ENCODE results near the gene C17orf58. TPM values are rescaled to one million over a fixed set of nuclear protein-coding genes. Genes with fewer than 3 reads are reported as not detected.
A peak's percentile ranks its signal among the peaks of the same experiment; 100 is the strongest.

C17orf58 gene
- total RNA-seq, 4 donors from 2014 or later, result 2.6 to 20.3 (median 7.6) TPM

- Histone ChIP-seq H3K27me3 (no peaks in the 10 kb centered on the region), H3K4me3 (peak overlapping the region; percentile 81 to 87), H3K27ac (peak overlapping the region; percentile 98 to 99), H3K36me3 (no peaks in the 10 kb centered on the region), H3K4me1 (peaks cover 0 to 6% of the 10 kb centered on the region in 2 donors), H3K9me3 (no peaks in the 10 kb centered on the region)
- intact Hi-C loops (cut with DNase I; ENCODE audit: low total_unique reads), result no loop called here
- peak; percentile 74 to 87 for DNase-seq
- TF ChIP-seq POLR2A (IDR thresholded peaks at IDR 0.05), result peak; percentile 19 to 74
- TF ChIP-seq, protein P1, sequence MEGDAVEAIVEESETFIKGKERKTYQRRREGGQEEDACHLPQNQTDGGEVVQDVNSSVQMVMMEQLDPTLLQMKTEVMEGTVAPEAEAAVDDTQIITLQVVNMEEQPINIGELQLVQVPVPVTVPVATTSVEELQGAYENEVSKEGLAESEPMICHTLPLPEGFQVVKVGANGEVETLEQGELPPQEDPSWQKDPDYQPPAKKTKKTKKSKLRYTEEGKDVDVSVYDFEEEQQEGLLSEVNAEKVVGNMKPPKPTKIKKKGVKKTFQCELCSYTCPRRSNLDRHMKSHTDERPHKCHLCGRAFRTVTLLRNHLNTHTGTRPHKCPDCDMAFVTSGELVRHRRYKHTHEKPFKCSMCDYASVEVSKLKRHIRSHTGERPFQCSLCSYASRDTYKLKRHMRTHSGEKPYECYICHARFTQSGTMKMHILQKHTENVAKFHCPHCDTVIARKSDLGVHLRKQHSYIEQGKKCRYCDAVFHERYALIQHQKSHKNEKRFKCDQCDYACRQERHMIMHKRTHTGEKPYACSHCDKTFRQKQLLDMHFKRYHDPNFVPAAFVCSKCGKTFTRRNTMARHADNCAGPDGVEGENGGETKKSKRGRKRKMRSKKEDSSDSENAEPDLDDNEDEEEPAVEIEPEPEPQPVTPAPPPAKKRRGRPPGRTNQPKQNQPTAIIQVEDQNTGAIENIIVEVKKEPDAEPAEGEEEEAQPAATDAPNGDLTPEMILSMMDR (IDR thresholded peaks at IDR 0.05), result peak in 3 of 4 experiments; percentile 10 to 28 (median 13)
These were observed 2.9 kb downstream of the C17orf58 start for GRCh38 chr17:67993153-67993997.

- intact Hi-C loops (cut with DNase I; ENCODE audit: low total_unique reads), result no loop called here
- H3K9me3 ChIP-seq, result no peaks in the 10 kb centered on the region
These were observed 3.6 kb downstream of the C17orf58 start for GRCh38 chr17:67992548-67993152.

GRCh38 chr17:67990909-67991308 lies 5.4 kb downstream of the C17orf58 start:
- Histone ChIP-seq H3K4me3 (no peak overlapping the region), H3K27me3 (no peaks in the 10 kb centered on the region), H3K36me3 (no peaks in the 10 kb centered on the region), H3K27ac (no peak overlapping the region), H3K9me3 (no peaks in the 10 kb centered on the region), H3K4me1 (peaks cover 0 to 6% of the 10 kb centered on the region in 2 donors)
- intact Hi-C loops (cut with DNase I; ENCODE audit: low total_unique reads), result no loop called here
- TF ChIP-seq, protein P1 (IDR thresholded peaks at IDR 0.05), result no peak
- TF ChIP-seq POLR2A (IDR thresholded peaks at IDR 0.05), result no peak
- no peak for DNase-seq

More at GRCh38 chr17:67992548-67993152, 3.6 kb downstream of the C17orf58 start:
- no peak for DNase-seq
- peaks cover 0 to 6% of the 10 kb centered on the region in 2 donors for H3K4me1 ChIP-seq
- no peaks in the 10 kb centered on the region for H3K36me3 ChIP-seq
- peak overlapping the region; percentile 92 to 99 for H3K27ac ChIP-seq
- peak overlapping the region; percentile 62 to 75 for H3K4me3 ChIP-seq
- no peaks in the 10 kb centered on the region for H3K27me3 ChIP-seq
- TF ChIP-seq, protein P1 (IDR thresholded peaks at IDR 0.05), result no peak
- TF ChIP-seq POLR2A (IDR thresholded peaks at IDR 0.05), result no peak

GRCh38 chr17:67983383-67983688 lies 12.9 kb downstream of the C17orf58 start:
- Histone ChIP-seq H3K36me3 (no peaks in the 10 kb centered on the region), H3K4me1 (peaks cover 0 to 5% of the 10 kb centered on the region in 2 donors), H3K4me3 (no peak overlapping the region), H3K27ac (peak overlapping the region in 1 of 2 donors; percentile 92), H3K27me3 (no peaks in the 10 kb centered on the region), H3K9me3 (no peaks in the 10 kb centered on the region)
- DNase-seq, result no peak
- TF ChIP-seq, protein P1 (IDR thresholded peaks at IDR 0.05), result no peak
- no peak for TF ChIP-seq POLR2A (IDR thresholded peaks at IDR 0.05)
- intact Hi-C loops (cut with DNase I; ENCODE audit: low total_unique reads), result no loop called here

Data from uterus (tissue), 4 donors.